ENCODE data around the gene EEPD1. TPM values are rescaled to one million over a fixed set of nuclear protein-coding genes. Genes with fewer than 3 reads are reported as not detected.
A peak's percentile ranks its signal among the peaks of the same experiment; 100 is the strongest.
"Not testable (repeated sequence)": the region's sequence is repeated elsewhere in the genome, so short reads cannot be mapped to it uniquely, and the experiment has no call there.

EEPD1 gene
- total and polyA plus RNA-seq, 7 experiments from 2014 or later: 2.2 to 15.8 (median 11.3) TPM

DNA sequence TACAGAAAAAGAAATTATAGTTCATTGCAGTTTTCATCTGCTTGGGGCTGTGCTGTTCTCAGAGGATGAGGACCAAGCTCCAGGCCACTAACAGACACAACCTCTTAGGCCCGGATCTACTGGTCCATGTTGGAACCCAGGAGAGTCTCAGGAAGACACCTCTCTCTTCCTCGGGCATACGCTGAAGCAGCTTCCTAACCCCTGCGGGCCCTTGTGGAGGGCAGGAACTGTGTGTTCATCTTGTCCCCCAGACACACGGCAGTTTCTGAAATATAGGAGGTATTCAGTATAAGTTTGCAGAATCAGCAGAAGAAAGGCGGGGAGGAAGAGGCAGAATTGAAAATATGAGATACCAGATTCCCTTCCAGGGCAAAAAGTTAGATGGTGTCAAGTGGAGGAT lies 78.4 kb downstream of the EEPD1 start:
- Mint-ChIP-seq H3K27ac (peak overlapping the region in 1 of 9 donors; percentile 0), H3K4me1 (peaks cover 0 to 9% (median 0%) of the 10 kb centered on the region in 7 donors), H3K27me3 (peaks cover 0 to 3% (median 0%) of the 10 kb centered on the region in 5 donors), H3K9me3 (no peaks in the 10 kb centered on the region), H3K36me3 (no peaks in the 10 kb centered on the region), H3K4me3 (no peak overlapping the region)
- DNase-seq (no peak), ATAC-seq (no peak)
- no peak overlapping the region for H3K27ac ChIP-seq (ENCODE audit: low read depth, low read length)
- intact Hi-C loops (cut with micrococcal nuclease): no loop called here
- ChIA-PET POLR2A (interaction anchor here (0.7 kb wide), 1 partner anchor 644 kb away, joined by 3 read pairs; no protein-coding TSS in a partner anchor), CTCF (interaction anchor here (0.6 kb wide), 1 partner anchor 17 kb away, joined by 3 read pairs; no protein-coding TSS in a partner anchor)
- no peaks in the 10 kb centered on the region for H3K9me3 ChIP-seq (ENCODE audit: control insufficient read depth in 2 of 3, low read length in 3 of 3)
- no peaks in the 10 kb centered on the region for H3K36me3 ChIP-seq (ENCODE audit: control insufficient read depth in 2 of 3, insufficient read depth in 3 of 3, low read length in 3 of 3)
- no peaks in the 10 kb centered on the region for H3K27me3 ChIP-seq (ENCODE audit: control insufficient read depth in 2 of 2, insufficient read depth in 2 of 2, low read length in 2 of 2)
- no peak overlapping the region for H3K4me3 ChIP-seq (ENCODE audit: low read length)
- H3K4me1 ChIP-seq (ENCODE audit: control insufficient read depth in 2 of 2, insufficient read depth in 2 of 2, low read length in 2 of 2): no peaks in the 10 kb centered on the region

DNA sequence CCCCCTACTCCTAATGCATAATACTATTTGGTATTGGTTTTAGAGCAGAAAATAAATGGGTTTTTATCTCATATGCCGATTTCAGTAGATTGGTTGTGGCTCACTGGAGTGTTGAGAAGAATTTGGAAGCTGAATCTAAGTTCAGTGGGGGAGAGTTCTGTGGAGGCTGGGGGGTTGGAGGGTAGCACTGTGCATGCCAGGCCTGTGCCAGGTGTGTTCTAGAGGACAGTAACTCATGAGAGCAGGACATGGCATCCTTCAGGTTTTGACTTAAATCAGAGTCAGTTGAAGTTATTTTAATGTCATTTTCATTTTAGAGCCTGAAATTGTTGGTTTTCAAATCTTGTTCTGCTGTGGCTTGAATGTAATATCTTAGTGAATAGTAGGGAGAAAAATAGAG lies 79.5 kb downstream of the EEPD1 start:
- Histone ChIP-seq H3K9me3 (ENCODE audit: control insufficient read depth in 2 of 3, low read length in 3 of 3) (no peaks in the 10 kb centered on the region), H3K27me3 (ENCODE audit: control insufficient read depth in 2 of 2, insufficient read depth in 2 of 2, low read length in 2 of 2) (no peaks in the 10 kb centered on the region), H3K4me1 (ENCODE audit: control insufficient read depth in 2 of 2, insufficient read depth in 2 of 2, low read length in 2 of 2) (no peaks in the 10 kb centered on the region), H3K36me3 (ENCODE audit: control insufficient read depth in 2 of 3, insufficient read depth in 3 of 3, low read length in 3 of 3) (no peaks in the 10 kb centered on the region), H3K27ac (ENCODE audit: low read depth, low read length) (no peak overlapping the region), H3K4me3 (ENCODE audit: low read length) (no peak overlapping the region)
- peak overlapping the region in 1 of 9 donors; percentile 7 for H3K27ac Mint-ChIP-seq
- H3K9me3 Mint-ChIP-seq: no peaks in the 10 kb centered on the region
- intact Hi-C loops (cut with micrococcal nuclease): no loop called here
- ATAC-seq: no peak
- H3K4me1 Mint-ChIP-seq: peaks cover 0 to 9% (median 0%) of the 10 kb centered on the region in 7 donors
- no peak for DNase-seq
- no peak overlapping the region for H3K4me3 Mint-ChIP-seq
- ChIA-PET POLR2A (no interaction called here), CTCF (interaction anchor here (1.2 kb wide), 1 partner anchor 87 kb away, joined by 3 read pairs; no protein-coding TSS in a partner anchor)
- H3K36me3 Mint-ChIP-seq: peaks cover 0 to 9% (median 0%) of the 10 kb centered on the region in 5 donors
- H3K27me3 Mint-ChIP-seq: peaks cover 0 to 2% (median 0%) of the 10 kb centered on the region in 5 donors

DNA sequence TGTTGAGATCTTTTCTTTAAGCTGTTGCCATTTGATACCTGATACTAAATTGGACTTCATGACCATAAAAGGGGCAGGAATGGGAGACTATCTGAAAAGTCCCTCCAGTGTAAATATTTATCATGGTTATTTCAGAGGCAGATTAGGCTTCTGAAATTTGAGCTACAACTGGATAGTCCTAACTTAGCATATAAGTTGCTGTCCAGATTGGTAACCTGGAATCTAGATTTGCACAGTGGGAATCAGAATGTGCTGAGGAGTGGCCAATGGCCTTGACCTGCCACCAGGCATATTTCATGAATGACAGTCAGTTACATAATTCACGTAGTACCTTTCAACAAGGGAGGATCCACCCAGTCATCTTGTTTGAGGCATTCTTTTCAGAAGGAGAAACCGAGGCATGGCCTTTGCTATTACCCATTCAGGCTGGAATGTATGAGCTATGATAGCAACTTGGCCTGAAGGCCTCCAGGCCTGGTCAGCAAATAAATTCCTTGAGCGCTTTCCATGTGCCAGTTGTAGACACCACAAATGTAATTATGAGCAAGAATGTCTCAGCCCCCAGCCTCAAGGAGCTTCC lies 80.0 kb downstream of the EEPD1 start:
- Histone ChIP-seq H3K4me1 (ENCODE audit: control insufficient read depth in 2 of 2, insufficient read depth in 2 of 2, low read length in 2 of 2) (no peaks in the 10 kb centered on the region), H3K36me3 (ENCODE audit: control insufficient read depth in 2 of 3, insufficient read depth in 3 of 3, low read length in 3 of 3) (no peaks in the 10 kb centered on the region), H3K9me3 (ENCODE audit: control insufficient read depth in 2 of 3, low read length in 3 of 3) (no peaks in the 10 kb centered on the region), H3K27ac (ENCODE audit: low read depth, low read length) (no peak overlapping the region), H3K27me3 (ENCODE audit: control insufficient read depth in 2 of 2, insufficient read depth in 2 of 2, low read length in 2 of 2) (no peaks in the 10 kb centered on the region), H3K4me3 (ENCODE audit: low read length) (no peak overlapping the region)
- Mint-ChIP-seq H3K36me3 (peaks cover 0 to 9% (median 0%) of the 10 kb centered on the region in 5 donors), H3K4me3 (no peak overlapping the region), H3K4me1 (peaks cover 0 to 12% (median 0%) of the 10 kb centered on the region in 7 donors), H3K9me3 (no peaks in the 10 kb centered on the region), H3K27me3 (peaks cover 0 to 2% (median 0%) of the 10 kb centered on the region in 5 donors), H3K27ac (peak overlapping the region in 1 of 9 donors; percentile 26)
- POLR2A ChIA-PET: no interaction called here
- no peak for DNase-seq
- intact Hi-C loops (cut with micrococcal nuclease): no loop called here
- CTCF ChIA-PET: interaction anchor here (1.2 kb wide), 1 partner anchor 86 kb away, joined by 3 read pairs; no protein-coding TSS in a partner anchor
- ATAC-seq: no peak

DNA sequence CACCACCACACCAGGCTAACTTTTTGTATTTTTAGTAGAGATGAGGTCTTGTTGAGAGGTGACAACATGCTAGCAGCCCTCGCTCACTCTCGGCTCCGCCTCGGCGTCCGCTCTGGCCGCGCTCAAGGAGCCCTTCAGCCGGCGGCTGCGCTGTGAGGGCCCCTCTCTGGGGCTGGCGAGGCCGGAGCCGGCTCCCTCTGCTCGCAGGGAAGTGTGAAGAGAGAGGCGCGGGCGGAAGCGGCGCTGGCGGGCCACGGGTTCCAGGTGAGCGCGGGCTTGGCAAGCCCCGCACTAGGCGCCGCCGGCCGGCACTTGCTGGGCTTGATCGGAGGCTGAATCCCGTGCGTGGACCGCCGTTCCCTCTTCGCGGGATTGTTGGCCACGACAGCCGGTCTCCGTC lies 83.0 kb downstream of the EEPD1 start:
- no peaks in the 10 kb centered on the region for H3K4me1 ChIP-seq (ENCODE audit: control insufficient read depth in 2 of 2, insufficient read depth in 2 of 2, low read length in 2 of 2)
- ChIA-PET POLR2A (no interaction called here), CTCF (interaction anchor here (0.7 kb wide), 1 partner anchor 324 kb away, joined by 3 read pairs; no protein-coding TSS in a partner anchor)
- Mint-ChIP-seq H3K27me3 (no peaks in the 10 kb centered on the region), H3K27ac (no peak overlapping the region), H3K9me3 (no peaks in the 10 kb centered on the region), H3K4me3 (peak overlapping the region in 1 of 10 donors; percentile 43), H3K4me1 (peaks cover 0 to 12% (median 0%) of the 10 kb centered on the region in 7 donors), H3K36me3 (peaks cover 0 to 9% (median 0%) of the 10 kb centered on the region in 5 donors)
- no peaks in the 10 kb centered on the region for H3K27me3 ChIP-seq (ENCODE audit: control insufficient read depth in 2 of 2, insufficient read depth in 2 of 2, low read length in 2 of 2)
- no peak for ATAC-seq
- H3K36me3 ChIP-seq (ENCODE audit: control insufficient read depth in 2 of 3, insufficient read depth in 3 of 3, low read length in 3 of 3): no peaks in the 10 kb centered on the region
- H3K27ac ChIP-seq (ENCODE audit: low read depth, low read length): no peak overlapping the region
- no peaks in the 10 kb centered on the region for H3K9me3 ChIP-seq (ENCODE audit: control insufficient read depth in 2 of 3, low read length in 3 of 3)
- DNase-seq: no peak
- intact Hi-C loops (cut with micrococcal nuclease): no loop called here
- no peak overlapping the region for H3K4me3 ChIP-seq (ENCODE audit: low read length)

DNA sequence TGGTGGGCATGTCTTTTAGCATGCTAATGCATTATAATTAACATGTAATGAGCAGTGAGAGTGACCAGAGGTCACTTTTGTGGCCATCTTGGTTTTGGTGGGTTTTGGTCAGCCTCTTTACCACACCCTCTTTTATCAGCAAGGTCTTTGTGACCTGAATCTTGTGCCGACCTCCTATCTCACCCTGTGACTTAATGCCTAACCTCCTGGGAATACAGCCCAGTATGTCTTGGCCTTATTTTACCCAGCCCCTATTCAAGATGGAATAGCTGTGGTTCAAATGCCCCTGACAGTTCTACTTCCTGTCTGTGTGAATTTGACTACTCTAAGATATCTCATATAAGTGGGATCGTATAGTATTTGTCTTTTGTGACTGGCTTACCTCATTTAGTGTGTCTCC lies 85.1 kb downstream of the EEPD1 start:
- Histone ChIP-seq H3K27ac (ENCODE audit: low read depth, low read length) (no peak overlapping the region), H3K9me3 (ENCODE audit: control insufficient read depth in 2 of 3, low read length in 3 of 3) (no peaks in the 10 kb centered on the region), H3K4me3 (ENCODE audit: low read length) (no peak overlapping the region), H3K4me1 (ENCODE audit: control insufficient read depth in 2 of 2, insufficient read depth in 2 of 2, low read length in 2 of 2) (no peaks in the 10 kb centered on the region), H3K27me3 (ENCODE audit: control insufficient read depth in 2 of 2, insufficient read depth in 2 of 2, low read length in 2 of 2) (no peaks in the 10 kb centered on the region), H3K36me3 (ENCODE audit: control insufficient read depth in 2 of 3, insufficient read depth in 3 of 3, low read length in 3 of 3) (no peaks in the 10 kb centered on the region)
- intact Hi-C loops (cut with micrococcal nuclease): no loop called here
- H3K27me3 Mint-ChIP-seq: no peaks in the 10 kb centered on the region
- POLR2A ChIA-PET: no interaction called here
- no peak overlapping the region for H3K4me3 Mint-ChIP-seq
- DNase-seq (no peak), ATAC-seq (no peak)
- peaks cover 0 to 10% (median 0%) of the 10 kb centered on the region in 7 donors for H3K4me1 Mint-ChIP-seq
- no peaks in the 10 kb centered on the region for H3K9me3 Mint-ChIP-seq
- CTCF ChIA-PET: no interaction called here
- H3K27ac Mint-ChIP-seq: no peak overlapping the region
- H3K36me3 Mint-ChIP-seq: peaks cover 0 to 9% (median 0%) of the 10 kb centered on the region in 5 donors

DNA sequence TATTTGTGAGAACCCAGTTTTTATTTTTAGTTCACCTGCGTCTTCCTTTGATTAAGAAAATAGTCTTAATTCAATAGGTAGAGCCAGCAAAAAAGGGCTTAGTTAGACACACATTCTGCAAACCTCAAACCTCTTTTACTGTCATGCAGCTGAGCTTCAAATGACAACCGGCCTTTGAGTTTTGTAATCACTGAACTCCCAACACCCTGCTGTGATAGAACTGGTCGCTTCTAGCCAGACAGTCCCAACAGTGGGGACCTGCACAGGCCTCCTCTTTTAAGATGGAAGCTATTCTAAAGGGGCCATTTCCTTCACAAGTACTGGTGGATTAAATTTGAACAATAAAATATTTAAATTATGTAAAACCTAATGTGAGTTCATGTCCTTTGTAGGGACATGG lies 90.3 kb downstream of the EEPD1 start:
- H3K9me3 ChIP-seq (ENCODE audit: control insufficient read depth in 2 of 3, low read length in 3 of 3); H3K4me3 Mint-ChIP-seq; H3K36me3 Mint-ChIP-seq; CTCF ChIA-PET; H3K27me3 ChIP-seq (ENCODE audit: control insufficient read depth in 2 of 2, insufficient read depth in 2 of 2, low read length in 2 of 2); H3K27me3 Mint-ChIP-seq; H3K9me3 Mint-ChIP-seq; H3K4me3 ChIP-seq (ENCODE audit: low read length); H3K27ac Mint-ChIP-seq; intact Hi-C loops (cut with micrococcal nuclease); H3K36me3 ChIP-seq (ENCODE audit: control insufficient read depth in 2 of 3, insufficient read depth in 3 of 3, low read length in 3 of 3); POLR2A ChIA-PET; H3K4me1 Mint-ChIP-seq; H3K4me1 ChIP-seq (ENCODE audit: control insufficient read depth in 2 of 2, insufficient read depth in 2 of 2, low read length in 2 of 2); H3K27ac ChIP-seq (ENCODE audit: low read depth, low read length); DNase-seq; ATAC-seq: not testable (repeated sequence)

DNA sequence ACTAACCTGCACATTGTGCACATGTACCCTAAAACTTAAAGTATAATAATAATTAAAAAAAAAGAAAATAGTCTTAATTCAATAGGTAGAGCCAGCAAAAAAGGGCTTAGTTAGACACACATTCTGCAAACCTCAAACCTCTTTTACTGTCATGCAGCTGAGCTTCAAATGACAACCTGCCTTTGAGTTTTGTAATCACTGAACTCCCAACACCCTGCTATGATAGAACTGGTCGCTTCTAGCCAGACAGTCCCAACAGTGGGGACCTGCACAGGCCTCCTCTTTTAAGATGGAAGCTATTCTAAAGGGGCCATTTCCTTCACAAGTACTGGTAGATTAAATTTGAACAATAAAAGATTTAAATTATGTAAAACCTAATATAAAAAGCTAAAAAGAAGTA lies 90.9 kb downstream of the EEPD1 start:
- H3K27me3 Mint-ChIP-seq; H3K27me3 ChIP-seq (ENCODE audit: control insufficient read depth in 2 of 2, insufficient read depth in 2 of 2, low read length in 2 of 2); H3K9me3 ChIP-seq (ENCODE audit: control insufficient read depth in 2 of 3, low read length in 3 of 3); DNase-seq; CTCF ChIA-PET; POLR2A ChIA-PET; H3K4me3 ChIP-seq (ENCODE audit: low read length); H3K4me1 Mint-ChIP-seq; H3K36me3 Mint-ChIP-seq; H3K36me3 ChIP-seq (ENCODE audit: control insufficient read depth in 2 of 3, insufficient read depth in 3 of 3, low read length in 3 of 3); intact Hi-C loops (cut with micrococcal nuclease); H3K9me3 Mint-ChIP-seq; H3K4me3 Mint-ChIP-seq; H3K27ac Mint-ChIP-seq; H3K27ac ChIP-seq (ENCODE audit: low read depth, low read length); H3K4me1 ChIP-seq (ENCODE audit: control insufficient read depth in 2 of 2, insufficient read depth in 2 of 2, low read length in 2 of 2); ATAC-seq: not testable (repeated sequence)
